Measurements from ENCODE around the gene CELF1.

The CELF1 gene

DNA sequence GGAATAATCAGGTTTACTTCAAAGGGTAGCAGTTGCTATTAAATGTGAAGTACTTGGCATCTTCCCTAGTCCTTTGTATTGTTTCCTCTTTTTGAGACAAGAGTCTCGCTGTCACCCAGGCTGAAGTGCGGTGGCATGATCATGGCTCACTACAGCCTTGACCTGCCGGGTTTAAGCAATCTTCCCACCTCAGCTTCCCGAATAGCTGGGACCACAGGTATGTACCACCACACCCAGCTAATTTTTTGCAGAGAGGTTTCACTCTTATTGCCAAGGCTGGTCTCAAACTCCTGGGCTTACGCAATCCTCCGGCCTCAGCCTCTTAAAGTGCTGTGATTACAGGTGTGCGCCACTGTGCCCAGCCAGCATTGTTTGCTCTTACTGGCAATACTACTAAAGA lies 67.8 kb downstream of the CELF1 start:
- no peak for DNase-seq (ENCODE audit: low read depth, low spot score)

DNA sequence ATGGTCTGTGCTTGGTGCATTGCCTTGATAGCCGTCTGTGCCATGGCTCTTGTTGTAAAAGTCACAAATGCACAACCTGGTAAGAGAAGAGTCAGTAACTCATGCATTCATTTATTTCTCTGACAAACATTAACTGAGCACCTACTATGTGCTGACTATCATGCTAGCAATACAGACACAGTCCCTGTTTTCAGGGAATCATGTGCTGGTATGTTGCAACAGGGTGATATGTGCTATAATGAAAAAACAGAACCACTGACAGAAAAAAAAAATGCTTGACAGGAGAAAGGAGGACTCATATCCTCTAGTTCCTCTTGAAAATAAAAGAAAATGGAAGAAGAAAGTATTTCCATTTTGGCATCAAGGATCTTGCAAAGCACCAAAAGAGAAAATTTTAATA lies 69.5 kb downstream of the CELF1 start:
- no peak for DNase-seq (ENCODE audit: low read depth, low spot score)

DNA sequence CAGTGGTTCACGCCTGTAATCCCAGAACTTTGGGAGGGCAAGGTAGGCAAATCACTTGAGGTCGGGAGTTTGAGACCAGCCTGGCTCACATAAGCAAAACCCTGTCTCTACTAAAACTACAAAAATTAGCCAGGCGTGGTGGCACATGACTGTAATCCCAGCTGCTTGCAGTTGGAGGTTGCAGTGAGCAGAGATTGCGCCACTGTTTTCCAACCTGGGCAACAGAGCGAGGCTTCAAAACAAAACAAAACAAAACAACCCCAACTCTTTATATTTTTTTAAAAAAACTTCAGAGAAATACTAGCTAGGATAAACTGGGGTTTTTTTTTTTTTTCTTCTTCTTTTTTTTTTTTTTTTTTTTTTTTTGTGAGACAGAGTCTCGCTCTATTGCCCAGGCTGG lies 72.2 kb downstream of the CELF1 start:
- no peak for DNase-seq (ENCODE audit: low read depth, low spot score)

DNA sequence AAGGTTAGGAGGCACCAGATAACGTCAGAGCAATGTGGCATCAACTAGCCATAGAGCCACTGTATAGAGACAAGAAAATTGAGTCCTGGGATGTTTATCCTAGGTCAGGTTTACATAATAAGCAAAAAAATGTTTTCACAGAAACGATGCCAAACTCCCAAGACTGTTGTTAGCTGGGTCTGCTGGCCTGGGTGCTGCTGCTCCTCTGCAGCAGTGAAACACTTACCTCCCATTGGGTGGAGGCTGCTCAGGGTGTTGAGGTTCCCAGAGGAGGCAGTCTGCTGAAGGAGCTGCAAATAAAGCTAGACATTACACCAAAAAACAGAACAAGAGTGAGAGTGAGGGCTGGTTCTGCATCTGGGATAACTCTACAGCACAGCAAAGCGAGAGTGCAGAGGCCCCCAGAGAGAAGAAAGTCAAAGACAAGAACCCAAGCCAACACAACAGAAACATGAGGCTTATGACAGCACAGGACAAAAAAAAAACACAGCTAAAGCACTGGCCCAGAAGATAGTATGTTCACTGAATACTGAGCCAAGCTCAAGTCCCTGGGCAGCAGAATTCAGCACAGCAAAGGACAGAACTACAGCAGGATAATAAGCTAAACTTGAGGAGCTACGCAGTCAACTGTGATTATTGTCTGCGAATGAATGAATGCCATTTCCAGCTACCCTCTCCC lies 74.1 kb downstream of the CELF1 start:
- no peak for DNase-seq (ENCODE audit: low read depth, low spot score)

DNA sequence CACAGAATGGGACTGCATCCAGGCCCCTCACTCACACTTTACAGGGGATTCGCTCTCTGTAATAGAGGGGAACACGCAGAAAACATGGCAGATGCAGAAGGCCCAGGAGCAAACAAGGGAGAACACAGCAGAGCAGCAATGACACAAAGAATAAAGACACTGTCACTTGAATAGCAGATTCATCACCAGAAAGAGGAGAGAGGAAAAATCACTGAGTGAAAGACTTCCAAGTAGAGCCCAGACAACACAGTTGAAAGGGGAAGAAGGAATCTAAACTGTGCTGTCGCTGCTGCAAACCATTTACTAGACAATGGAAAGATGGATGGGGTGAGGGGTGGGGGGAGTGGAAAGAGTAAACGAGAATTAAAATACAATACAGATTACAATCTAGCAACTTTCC lies 75.2 kb downstream of the CELF1 start:
- DNase-seq (ENCODE audit: low read depth, low spot score), result no peak

DNA sequence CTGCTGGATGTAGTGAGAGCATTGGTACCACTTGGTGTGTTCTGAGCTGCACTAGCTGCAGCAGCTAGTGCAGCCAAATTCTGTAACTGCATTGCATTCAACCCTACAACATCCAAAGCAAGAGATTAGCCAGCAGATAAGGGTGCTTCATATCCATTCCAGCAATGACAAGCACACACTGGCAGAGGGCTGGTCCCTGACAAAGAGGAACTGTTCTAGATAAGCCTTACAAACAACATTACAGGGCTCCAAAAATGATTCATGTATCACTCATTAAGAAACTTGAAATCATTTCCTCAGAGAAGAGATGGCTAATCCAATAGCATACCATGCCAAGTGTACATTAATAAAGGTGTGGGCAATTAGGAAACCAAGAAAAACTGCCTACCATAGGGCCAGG lies 75.6 kb downstream of the CELF1 start:
- no peak for DNase-seq (ENCODE audit: low read depth, low spot score)

DNA sequence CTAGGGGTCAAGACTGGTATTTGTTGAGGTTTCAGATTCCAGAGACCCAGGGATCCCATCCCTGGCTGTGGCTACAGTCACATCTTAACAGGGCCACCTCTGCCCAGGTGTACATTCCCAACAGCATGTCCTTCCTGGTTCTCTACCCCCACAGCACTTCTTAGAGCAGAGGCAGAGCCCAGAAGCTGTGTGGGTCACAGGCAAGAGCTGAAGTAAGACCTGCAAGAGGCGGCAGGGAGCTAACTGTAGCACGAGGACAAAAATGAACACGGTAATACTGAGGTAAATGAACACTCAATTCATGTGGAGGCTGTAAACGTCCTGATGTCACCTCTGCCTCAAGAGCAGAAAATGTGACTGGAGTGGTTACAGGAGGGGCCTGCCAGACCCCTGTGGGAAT lies 82.3 kb downstream of the CELF1 start:
- DNase-seq (ENCODE audit: low read depth, low spot score), result no peak

DNA sequence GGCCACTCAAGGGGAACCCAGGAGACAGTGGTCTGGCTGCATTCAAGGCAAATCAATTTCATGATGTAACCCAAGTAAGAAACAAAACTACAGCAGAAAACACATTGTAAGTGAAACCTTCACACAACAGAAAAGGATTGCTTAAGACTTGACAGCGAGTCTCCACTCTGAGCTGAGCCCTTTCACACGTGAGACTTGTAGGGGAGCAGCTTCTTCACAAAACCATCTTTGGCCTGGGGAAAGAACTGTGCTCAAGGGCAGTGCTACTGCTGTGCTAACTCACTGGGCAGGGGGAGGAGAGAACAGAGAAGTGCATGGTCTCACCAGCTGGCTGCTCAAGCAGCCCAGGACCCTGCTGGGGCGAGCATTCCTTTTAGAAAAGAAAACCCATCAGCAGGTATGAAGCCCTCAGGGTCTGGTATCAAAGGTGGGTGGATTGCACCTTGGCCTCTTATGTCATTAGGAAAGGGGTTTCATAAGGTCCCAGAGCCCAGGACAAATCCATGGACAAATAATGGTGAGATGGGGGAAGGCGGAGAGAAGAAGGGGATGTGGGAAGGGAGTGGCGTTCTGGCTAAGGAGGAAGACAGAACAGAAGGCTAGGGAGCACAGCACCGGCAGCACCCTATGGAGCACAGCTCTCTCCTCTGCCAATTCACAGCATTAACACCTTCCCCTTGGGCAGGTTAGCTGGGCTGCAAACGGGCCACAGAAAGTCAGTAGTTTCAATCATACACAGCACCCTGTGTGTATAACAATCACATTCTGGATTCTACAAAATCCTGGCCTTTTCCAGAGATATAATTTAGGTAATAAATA lies 83.4 kb downstream of the CELF1 start:
- DNase-seq (ENCODE audit: low read depth, low spot score), result no peak

DNA sequence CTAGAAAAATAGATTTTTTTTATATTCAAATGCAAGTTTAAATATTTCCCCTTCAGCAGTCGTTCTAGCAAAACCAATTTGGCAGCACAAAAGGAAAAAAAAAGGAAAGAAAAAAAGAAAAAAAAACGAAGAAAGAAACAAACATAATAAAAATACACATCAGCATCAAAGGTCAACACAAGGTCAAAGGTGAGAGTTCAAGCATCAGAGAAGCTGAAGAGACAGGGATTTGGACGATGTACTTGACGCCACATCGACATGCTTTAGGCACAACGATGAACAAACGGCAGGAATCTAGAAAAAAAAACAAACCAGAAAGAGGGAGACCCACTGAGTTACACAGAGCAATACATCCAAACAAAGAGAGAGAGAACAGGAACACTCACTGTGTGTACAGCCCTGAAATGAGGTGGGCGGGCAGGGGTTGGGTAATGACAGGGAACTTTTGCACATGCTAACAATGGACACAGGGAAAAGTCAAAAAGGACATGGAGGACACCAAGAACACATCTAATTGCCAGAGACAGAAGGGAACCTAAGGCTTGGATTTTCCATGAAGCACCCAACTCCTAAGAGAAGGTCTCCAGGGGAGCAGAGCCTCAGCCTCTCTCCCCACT lies 84.2 kb downstream of the CELF1 start:
- DNase-seq (ENCODE audit: low read depth, low spot score), result no peak

DNA sequence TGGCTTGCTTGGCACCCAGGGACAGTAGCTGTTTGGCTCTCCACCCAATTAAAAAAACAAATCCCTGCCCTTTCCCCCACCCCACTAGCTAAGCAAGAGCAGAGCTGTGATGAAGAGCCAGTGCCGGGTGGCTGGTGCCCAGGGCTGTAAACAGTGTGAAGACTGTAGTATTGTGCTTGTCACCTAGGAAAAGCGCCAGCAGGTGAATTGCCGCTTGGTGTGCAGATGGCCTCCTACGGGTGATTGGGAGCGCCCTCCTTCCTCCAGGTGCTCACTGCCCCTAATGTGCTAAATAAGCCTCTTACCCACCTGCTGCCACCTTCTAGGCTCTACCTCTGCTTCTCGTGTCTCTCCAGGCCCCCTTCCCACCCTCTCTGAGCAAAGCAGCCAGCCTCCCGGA lies 85.6 kb downstream of the CELF1 start:
- DNase-seq (ENCODE audit: low read depth, low spot score), result no peak

DNA sequence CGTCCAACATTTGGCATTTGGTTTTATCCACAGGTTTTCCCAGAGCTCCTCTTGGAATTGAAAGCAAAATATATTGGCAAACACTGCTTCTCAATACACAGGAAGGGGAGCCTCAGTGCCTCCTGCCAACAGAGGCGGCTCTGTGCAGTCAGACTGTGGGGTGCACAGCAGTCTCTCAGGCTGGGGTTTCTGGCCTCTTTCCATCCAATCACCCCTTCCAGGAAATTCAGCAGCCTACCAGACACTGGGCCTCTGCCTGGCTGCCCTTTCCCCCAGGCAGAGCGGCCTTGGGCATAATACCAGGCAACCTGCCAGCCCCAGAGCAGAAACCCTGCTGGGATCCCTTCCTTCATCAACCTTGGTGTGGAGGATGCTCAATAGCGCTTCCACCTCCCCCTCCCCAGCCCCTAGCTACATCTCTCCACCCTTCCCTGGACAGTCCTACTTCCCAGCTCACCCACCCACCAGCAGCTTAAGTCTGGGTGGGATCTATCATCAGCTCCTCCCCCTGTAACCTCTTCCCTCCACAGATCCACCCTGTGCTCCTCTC lies 86.2 kb downstream of the CELF1 start:
- DNase-seq (ENCODE audit: low read depth, low spot score), result no peak

DNA sequence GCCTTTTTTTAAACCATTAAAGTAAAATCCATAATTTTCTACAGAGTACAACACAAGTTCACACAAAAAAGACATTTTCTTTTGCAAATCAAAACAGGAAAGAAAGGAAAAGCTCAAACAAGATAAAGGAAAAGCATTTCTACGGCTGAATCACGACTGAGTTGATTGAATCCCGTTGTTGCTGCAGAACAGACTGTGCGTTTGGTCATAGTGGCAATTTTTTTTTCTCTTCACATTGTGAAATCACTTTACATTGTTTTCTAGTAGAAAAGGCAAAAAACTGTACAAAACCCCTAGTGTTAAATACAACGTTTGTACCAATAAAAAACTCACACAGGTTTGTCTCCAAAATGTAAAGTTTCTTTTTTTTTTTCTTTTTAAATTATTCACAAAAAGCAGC lies 86.7 kb downstream of the CELF1 start:
- DNase-seq (ENCODE audit: low read depth, low spot score), result no peak

DNA sequence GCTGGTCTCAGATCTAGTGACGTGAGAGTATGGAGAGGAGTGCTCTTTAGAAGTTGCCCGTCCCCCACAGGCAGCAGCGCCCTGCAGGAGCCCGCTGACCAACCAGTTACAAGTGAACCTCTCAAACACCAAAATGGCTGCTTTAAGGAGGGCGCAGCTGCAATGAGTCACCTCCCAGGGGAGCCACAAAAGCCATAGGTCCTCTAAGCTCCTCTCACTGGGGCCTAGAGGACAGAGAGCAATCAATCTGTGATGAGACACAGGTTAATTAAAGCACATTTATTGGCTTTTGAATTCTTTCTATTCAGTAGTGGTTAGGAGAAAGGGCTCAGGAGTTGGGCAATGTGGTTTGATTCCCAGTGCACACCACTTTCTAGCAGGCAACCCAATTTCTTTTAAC lies 88.4 kb downstream of the CELF1 start:
- DNase-seq (ENCODE audit: low read depth, low spot score), result no peak

DNA sequence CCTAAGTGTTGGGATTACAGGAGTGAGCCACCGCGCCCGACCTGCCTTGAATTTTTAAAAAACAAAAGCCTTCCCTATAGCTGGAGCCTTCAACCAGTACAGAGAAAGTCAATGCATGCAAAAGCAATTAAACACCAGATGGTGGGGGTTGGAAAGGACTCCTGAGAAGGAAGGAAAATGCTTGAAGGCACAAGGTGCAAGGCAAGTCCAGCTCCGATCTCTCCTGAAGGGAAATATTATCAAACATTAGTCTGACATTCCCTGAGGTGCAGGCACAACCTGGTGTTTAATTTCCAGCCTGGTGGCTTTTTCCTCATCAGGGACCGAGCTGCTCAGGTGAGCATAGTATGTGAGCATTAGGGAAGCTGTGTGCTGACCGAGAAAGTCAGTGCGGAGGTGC lies 91.1 kb downstream of the CELF1 start:
- DNase-seq (ENCODE audit: low read depth, low spot score), result no peak

DNA sequence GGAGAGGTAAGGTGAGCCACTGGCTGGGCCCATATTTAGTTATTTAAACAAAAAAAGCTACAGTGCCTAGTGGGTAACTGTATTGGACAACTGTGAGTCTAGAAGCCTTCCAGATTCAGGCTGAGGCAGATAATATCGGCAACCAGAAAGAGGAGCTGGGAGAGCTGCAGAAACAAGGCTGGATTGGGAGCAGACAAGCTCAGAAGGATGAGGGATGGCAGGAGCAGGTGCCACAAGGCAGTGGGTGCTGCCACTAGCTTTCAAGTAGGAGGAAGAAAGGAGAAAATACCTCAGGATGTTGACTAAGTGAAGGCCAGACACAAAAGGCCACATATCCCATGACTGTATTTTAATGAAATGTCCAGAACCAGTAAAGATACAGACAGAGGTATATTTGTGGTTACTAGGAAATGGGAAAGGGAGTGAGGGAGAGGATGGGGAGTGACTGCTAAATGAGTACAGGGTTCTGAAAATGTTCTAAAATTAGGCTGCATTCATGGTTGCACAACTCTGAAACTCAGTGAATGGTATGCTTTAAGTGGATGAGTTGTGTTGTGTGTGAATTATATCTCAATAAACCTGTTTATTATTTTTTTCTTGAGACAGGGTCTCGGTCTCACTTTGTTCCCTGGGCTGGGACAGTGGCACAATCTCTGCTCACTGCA lies 92.2 kb downstream of the CELF1 start:
- no peak for DNase-seq (ENCODE audit: low read depth, low spot score)

DNA sequence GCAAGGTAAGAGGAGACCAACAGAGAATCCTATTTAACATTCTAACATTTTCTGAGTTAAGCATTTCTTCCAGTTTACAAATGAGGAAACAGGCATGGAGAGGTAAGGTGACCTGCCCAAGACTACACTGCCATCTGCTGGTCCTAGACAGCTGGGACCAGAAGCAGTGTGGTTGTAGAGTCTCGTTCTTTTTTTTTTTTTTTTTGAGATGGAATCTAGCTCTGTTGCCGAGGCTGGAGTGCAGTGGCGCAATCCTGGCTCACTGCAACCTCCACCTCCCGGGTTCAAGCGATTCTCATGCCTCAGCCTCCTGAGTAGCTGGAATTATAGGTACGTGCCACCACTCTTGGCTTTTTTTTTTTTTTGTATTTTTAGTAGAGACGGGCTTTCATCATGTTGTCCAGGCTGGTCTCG lies 98.7 kb downstream of the CELF1 start:
- DNase-seq (ENCODE audit: low read depth, low spot score), result peak; percentile 22

DNA sequence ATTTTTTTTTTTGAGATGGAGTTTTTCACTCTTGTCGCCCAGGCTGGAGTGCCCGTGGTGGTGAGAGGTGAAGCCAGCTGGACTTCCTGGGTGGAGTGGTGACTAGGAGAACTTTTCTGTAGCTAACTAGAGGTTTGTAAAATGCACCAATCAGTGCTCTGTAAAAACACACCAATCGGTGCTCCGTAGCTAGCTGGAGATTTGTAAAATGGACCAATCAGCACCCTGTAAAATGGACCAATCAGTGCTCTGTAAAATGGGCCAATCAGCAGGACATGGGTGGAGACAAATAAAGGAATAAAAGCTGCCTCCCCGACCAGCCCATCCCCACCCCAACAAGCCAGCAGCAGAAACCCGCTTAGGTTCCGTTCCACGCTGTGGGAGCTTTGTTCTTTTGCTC lies 99.6 kb downstream of the CELF1 start:
- no peak for DNase-seq (ENCODE audit: low read depth, low spot score)

DNA sequence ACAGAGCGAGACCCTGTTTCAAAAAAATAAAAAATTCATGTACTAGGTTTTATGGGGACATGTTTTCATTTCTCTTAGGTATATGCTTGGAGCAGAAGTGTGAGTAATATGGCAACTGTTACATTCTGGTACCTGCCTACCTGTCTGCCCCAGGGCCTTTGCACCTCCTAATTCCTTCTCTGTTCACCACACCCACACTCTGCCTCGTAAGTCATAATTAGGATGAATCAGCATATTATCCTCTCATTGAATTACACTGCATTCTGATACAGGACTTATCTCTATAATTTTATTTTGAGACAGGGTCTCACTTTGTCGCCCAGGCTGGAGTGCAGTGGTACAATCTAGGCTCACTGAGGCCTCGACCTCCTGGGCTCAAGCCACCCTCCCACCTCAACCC lies 100.9 kb downstream of the CELF1 start:
- no peak for DNase-seq (ENCODE audit: low read depth, low spot score)

DNA sequence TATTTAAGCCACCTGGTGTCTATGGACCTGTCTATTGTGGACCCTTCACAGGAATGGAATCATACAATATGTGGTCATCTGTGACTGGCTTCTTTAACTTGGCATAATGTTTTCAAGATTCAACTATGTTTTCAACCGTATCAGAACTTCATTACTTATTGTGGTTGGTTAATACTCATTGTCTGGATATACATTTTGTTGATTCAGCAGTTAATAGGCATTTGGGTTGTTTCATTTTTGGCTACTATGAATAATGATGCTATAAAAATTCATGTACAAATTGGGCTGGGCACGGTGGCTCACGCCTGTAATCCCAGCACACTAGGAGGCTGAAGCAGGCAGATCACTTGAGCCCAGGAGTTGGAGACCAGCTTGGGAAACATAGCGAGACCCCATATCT lies 101.5 kb downstream of the CELF1 start:
- no peak for DNase-seq (ENCODE audit: low read depth, low spot score)

DNA sequence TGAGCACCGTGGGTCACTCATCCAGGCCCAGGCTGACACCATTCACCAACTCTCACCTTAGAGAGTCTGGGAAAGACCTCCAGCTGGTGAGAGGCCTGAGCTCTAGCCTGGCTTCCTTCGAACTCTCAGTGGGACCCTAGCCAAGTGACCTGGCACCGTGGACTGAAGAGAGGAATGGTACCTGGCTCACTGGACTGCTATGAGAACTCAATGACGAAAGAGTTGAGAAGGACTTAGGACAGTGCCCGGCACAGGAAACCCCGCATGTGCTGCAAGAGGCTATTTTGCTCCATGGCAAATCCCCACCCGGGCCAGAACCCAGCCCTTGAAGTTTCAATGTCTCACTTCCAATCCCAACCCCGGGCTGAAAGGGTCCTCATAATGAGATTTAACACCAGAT lies 103.4 kb downstream of the CELF1 start:
- no peak for DNase-seq (ENCODE audit: low read depth, low spot score)

DNA sequence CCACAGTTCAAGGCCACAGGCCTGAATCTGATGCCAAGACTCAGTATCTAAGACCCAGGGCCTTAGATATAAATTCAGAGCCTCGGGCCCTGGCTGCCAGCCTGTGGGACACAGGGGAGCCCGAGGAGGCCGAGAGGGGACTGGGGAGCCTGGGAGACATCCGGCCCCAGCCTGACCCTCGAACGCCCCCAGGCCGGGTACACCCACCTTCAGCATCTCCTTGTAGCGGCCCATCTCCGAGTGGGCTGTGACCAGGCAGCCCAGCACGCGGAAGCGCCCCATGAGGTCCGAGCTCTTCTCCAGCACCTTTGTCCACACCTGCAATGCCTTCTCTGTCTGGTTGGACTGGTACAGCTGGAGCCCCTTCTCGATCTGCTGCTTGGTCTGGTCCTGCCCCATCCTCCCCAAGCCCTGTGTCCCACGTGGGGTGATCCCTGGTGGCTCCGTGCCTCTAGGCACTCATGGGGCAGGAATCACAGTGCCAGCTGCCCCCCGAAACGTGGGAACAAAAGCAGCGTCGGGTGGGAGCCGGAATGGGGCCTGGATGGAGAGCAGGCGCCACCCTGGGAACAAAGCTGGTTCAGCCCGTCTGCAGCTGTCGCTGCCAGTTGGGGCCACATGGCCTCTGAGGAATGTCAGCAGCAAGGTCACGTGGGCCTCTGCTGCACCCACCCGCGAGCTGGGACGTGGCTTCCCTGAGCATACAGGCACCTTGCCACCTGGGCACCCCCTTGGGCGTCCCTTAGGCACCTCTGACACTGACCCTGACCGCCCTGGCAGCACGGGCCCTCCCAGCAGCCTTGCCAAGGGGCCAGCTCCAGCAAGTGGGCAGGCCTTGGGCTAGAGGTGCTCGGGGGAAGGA lies 104.1 kb downstream of the CELF1 start, which contains the start of gene RAPSN:
Gene RAPSN, minus strand, starts transcription at position 571 of the 862 bp plus-strand sequence. Its CDS starts 172 bp downstream, at position 399.
- no peak for DNase-seq (ENCODE audit: low read depth, low spot score)
